Measurements from ENCODE around the gene ZIK1.

- no peak for TF ChIP-seq EZH2 (IDR thresholded peaks at IDR 0.05; ENCODE audit: insufficient read depth, poor library complexity, severe bottlenecking)
- no peak for TF ChIP-seq EZH2phosphoT487 (IDR thresholded peaks at IDR 0.05; ENCODE audit: insufficient read depth, low read depth)
Measured at GRCh38 chr19:57572415-57572947, 11.5 kb upstream of the ZIK1 start.

All from GM23248 (cell line).